Tibial artery (tissue), 4 donors: Measurements from ENCODE around the gene RFX4.

Experiments
- DNase-seq, 2 donors: peaks; one replicate each; pipeline ENCODE4 v3.0.0-alpha.2; 2019
- H3K27ac ChIP-seq, 2 donors: fragments of 200-600 bp; sonication (generic) in 1 of 2; 1 replicate in 1 of 2; 2 replicates in 1 of 2; pipeline ENCODE4 v1.5.1; 2018 to 2019; ENCODE audit warnings: mild to moderate bottlenecking in 1 of 2
- H3K27me3 ChIP-seq, 2 donors: fragments of 200-600 bp; sonication (generic) in 1 of 2; one replicate each; pipeline versions ENCODE4 v1.5.1 to v1.6.0; 2016 to 2019
- H3K36me3 ChIP-seq, 3 donors: fragments of 200-600 bp; sonication (generic) in 2 of 3; one replicate each; pipeline ENCODE4 v1.5.1; 2016 to 2019; ENCODE audit warnings: mild to moderate bottlenecking in 2 of 3
- H3K4me1 ChIP-seq, 4 donors: fragments of 200-600 bp; sonication (generic) in 2 of 4; 1 replicate in 3 of 4; 2 replicates in 1 of 4; pipeline ENCODE4 v1.5.1; 2016 to 2019
- H3K4me3 ChIP-seq, 2 donors: fragments of 200-600 bp; sonication (generic) in 1 of 2; 1 replicate in 1 of 2; 2 replicates in 1 of 2; pipeline ENCODE4 v1.5.1; 2018 to 2019; ENCODE audit warnings: mild to moderate bottlenecking in 2 of 2
- H3K9me3 ChIP-seq, 3 donors: fragments of 200-600 bp; sonication (generic) in 1 of 3; one replicate each; pipeline ENCODE4 v1.5.1; 2016 to 2019
- intact Hi-C: fragments of 100-400 bp; cut with DNase I; formaldehyde crosslinking; loops from one replicate; pipeline ENCODE4 v1.15.0; 2023; ENCODE audit warnings: low total_unique reads
- TF ChIP-seq, protein P1 (sequence below), 2 experiments: fragments of 200-600 bp in 1 of 2; fragments of 450-650 bp in 1 of 2; IDR thresholded peaks; one replicate each; pipeline ENCODE4 v1.5.1; 2017 to 2019; ENCODE audit warnings: antibody characterized with exemption in 2 of 2, mild to moderate bottlenecking in 1 of 2, moderate library complexity in 1 of 2

The RFX4 gene

DNA sequence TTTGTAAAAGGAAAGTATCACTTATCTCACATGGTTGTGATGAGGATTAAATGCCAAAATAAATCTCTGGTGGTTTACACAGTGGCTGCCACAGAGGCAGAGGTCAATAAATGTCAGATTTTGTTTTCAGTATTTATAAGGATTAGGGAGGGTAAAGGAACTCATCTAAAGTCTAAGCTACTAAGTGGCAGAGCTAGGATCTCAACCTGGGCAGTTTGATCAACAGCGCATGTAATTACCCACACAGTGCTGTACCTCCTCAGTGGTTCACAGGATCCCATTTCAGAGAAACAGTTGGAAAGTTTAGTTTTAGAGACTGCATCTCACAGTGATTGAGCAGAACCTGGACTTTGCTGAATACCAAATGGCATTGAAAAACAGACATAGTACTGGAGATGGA lies 146.8 kb downstream of the RFX4 start:
- Histone ChIP-seq H3K36me3 (no peaks in the 10 kb centered on the region), H3K27me3 (no peaks in the 10 kb centered on the region), H3K4me3 (no peak overlapping the region), H3K27ac (no peak overlapping the region), H3K9me3 (no peaks in the 10 kb centered on the region), H3K4me1 (no peaks in the 10 kb centered on the region)
- DNase-seq: no peak
- TF ChIP-seq, protein P1, sequence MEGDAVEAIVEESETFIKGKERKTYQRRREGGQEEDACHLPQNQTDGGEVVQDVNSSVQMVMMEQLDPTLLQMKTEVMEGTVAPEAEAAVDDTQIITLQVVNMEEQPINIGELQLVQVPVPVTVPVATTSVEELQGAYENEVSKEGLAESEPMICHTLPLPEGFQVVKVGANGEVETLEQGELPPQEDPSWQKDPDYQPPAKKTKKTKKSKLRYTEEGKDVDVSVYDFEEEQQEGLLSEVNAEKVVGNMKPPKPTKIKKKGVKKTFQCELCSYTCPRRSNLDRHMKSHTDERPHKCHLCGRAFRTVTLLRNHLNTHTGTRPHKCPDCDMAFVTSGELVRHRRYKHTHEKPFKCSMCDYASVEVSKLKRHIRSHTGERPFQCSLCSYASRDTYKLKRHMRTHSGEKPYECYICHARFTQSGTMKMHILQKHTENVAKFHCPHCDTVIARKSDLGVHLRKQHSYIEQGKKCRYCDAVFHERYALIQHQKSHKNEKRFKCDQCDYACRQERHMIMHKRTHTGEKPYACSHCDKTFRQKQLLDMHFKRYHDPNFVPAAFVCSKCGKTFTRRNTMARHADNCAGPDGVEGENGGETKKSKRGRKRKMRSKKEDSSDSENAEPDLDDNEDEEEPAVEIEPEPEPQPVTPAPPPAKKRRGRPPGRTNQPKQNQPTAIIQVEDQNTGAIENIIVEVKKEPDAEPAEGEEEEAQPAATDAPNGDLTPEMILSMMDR (IDR thresholded peaks at IDR 0.05): no peak
- intact Hi-C loops: no loop called here

DNA sequence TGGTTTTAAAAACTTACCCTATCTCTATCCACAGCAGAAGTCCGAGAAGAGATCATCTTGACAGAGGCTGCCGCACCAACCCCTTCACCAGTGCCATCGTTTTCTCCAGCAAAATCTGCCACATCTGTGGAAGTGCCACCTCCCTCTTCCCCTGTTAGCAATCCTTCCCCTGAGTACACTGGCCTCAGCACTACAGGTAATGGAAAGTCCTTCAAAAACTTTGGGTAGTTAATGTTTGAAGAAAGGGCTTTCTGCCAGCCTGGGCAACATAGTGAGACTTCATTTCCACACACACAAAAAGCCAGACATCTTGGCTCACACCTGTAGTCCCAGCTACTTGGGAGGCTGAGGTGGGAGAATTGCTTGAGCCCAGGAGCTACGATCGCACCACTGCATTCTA lies 150.1 kb downstream of the RFX4 start:
- intact Hi-C loops: no loop called here
- H3K27ac ChIP-seq: no peak overlapping the region
- H3K9me3 ChIP-seq: no peaks in the 10 kb centered on the region
- H3K27me3 ChIP-seq: no peaks in the 10 kb centered on the region
- TF ChIP-seq, protein P1 (IDR thresholded peaks at IDR 0.05): no peak
- H3K4me1 ChIP-seq: no peaks in the 10 kb centered on the region
- no peak for DNase-seq
- H3K4me3 ChIP-seq: no peak overlapping the region
- no peaks in the 10 kb centered on the region for H3K36me3 ChIP-seq

DNA sequence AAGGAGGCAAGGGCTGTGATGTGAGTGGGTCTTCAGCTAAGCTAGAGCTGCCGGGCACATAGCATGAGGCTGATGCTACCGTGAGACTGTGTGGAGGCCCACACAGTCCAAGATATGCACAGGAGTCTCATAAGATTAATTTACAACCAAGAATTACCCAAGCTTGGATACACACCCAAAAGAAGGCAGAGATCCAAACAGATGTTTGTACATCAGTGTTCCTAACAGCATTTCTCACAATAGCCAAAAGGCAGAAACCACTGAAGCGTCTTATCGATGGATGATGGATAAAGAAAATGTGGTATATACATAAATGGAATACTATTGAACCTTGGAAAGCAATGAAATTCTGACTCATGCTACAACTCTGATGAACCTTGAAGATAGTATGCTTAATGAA lies 150.9 kb downstream of the RFX4 start:
- H3K27ac ChIP-seq: no peak overlapping the region

DNA sequence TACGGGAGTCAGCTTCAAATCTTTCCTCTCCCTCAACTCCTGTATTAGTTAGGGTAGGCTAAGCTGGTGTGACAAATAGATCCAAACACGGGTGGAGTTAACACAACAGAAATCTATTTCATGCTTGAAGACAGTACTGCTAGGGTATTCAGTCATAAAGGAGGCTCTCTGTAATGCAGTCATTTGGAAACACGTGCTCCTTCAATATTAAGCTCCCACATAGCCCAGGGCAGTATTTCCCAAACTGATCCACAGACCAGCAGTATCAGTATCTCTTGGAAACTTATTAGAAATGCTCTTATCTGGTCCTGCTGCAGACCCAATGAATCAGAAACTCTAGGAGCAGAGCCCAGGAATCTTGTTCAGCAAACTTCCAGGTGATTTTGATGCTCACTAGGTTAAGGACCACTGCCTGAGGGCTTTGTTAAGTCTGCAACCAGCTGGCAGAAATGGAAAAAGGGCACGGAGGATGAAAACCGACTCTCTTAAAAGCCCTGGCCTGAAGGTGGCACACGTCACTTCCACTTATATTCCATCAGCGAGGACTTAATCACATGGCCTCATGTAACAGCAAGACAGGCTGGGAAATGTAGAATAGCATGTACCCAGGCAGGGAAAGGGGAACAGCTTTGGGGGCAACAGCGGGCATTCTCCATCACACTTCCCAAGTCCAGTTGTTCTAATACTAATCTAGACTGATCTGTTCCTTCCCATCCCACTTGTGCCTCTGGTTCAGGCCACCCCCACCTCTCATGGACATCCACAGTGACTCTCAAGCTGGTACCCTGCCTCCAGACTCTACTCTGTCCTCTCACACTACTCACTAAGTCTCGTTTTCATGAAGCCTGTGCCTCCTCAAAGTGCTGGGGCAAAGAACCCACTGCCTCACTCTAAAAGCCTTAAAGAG lies 153.5 kb downstream of the RFX4 start:
- Histone ChIP-seq H3K9me3 (no peaks in the 10 kb centered on the region), H3K36me3 (no peaks in the 10 kb centered on the region), H3K4me1 (no peaks in the 10 kb centered on the region), H3K27ac (no peak overlapping the region), H3K27me3 (no peaks in the 10 kb centered on the region), H3K4me3 (no peak overlapping the region)
- intact Hi-C loops: no loop called here
- DNase-seq: no peak
- TF ChIP-seq, protein P1 (IDR thresholded peaks at IDR 0.05): peak in 1 of 2 experiments; percentile 21

More for the DNA sequence above, 150.9 kb downstream of the RFX4 start:
- Histone ChIP-seq H3K27me3 (no peaks in the 10 kb centered on the region), H3K4me1 (no peaks in the 10 kb centered on the region), H3K9me3 (no peaks in the 10 kb centered on the region), H3K4me3 (no peak overlapping the region), H3K36me3 (no peaks in the 10 kb centered on the region)
- TF ChIP-seq, protein P1 (IDR thresholded peaks at IDR 0.05): no peak
- no peak for DNase-seq
- intact Hi-C loops: no loop called here

DNA sequence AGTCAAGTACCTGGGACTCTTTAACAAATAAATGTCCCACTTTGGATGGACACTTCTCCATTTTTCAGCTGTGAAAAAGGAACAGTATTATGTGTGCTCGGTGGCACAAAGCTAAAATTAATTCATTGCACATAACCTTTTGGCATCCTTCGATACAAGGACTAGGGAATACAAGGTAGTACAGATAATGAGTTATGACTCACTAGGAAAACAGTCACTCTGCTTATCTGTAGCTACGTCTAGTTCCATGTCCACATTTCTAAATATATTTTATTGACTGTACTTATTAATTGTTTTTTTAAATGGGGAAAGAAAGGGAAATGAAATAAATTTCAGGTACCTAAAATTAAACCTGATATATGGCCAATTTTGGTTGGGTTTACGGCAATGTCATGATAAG lies 156.5 kb downstream of the RFX4 start:
- TF ChIP-seq, protein P1 (IDR thresholded peaks at IDR 0.05): no peak
- H3K36me3 ChIP-seq: no peaks in the 10 kb centered on the region
- no peak overlapping the region for H3K4me3 ChIP-seq
- H3K9me3 ChIP-seq: no peaks in the 10 kb centered on the region
- DNase-seq: no peak
- no peaks in the 10 kb centered on the region for H3K27me3 ChIP-seq
- intact Hi-C loops: no loop called here
- no peak overlapping the region for H3K27ac ChIP-seq
- no peaks in the 10 kb centered on the region for H3K4me1 ChIP-seq
